ENCODE measurements around the gene RNF40. TPM values are rescaled to one million over a fixed set of nuclear protein-coding genes. Genes with fewer than 3 reads are reported as not detected.
"Not testable (repeated sequence)": the region's sequence is repeated elsewhere in the genome, so short reads cannot be mapped to it uniquely, and the experiment has no call there.

Gene RNF40
- total and polyA plus RNA-seq, 7 donors, result 26.8 to 49.1 (median 33.2) TPM

- H3K36me3 ChIP-seq (ENCODE audit: insufficient read depth in 1 of 2, low read depth in 1 of 2), result no peaks in the 10 kb centered on the region
- peak overlapping the region; percentile 83 for H3K4me3 ChIP-seq
- ATAC-seq, result peak in 3 of 4 donors; percentile 9 to 27 (median 17)
- no peak for DNase-seq
- peak overlapping the region; percentile 88 for H3K27ac ChIP-seq
- no peaks in the 10 kb centered on the region for H3K9me3 ChIP-seq
- H3K4me1 ChIP-seq, result peaks cover 13% of the 10 kb centered on the region
- H3K27me3 ChIP-seq (ENCODE audit: insufficient read depth in 3 of 3, low read length in 2 of 3), result no peaks in the 10 kb centered on the region
- 35 to 55% (median 36%) methylated on average over 8 of the region's 8 CpGs for WGBS, 3 donors
- no peak for TF ChIP-seq CTCF (IDR thresholded peaks at IDR 0.05)
- intact Hi-C loops (cut with DNase I), result loop anchor here (1.0 kb wide), 1 partner anchor 18 kb away; the partner anchor contains the start of gene ZNF629 (in 2 of the 2)
These were observed 42.9 kb downstream of the RNF40 start for GRCh38 chr16:30805056-30805369.

GRCh38 chr16:30805370-30806169 is 43.4 kb downstream of the RNF40 start:
- WGBS, 3 donors, result 1% methylated on average over 60 to 62 of the region's 62 CpGs
- TF ChIP-seq CTCF (IDR thresholded peaks at IDR 0.05), result no peak
- peaks cover 13% of the 10 kb centered on the region for H3K4me1 ChIP-seq
- intact Hi-C loops (cut with DNase I), result loop anchor here (1.0 kb wide), 1 partner anchor 18 kb away; the partner anchor contains the start of gene ZNF629 (in 2 of the 2)
- peak overlapping the region; percentile 83 for H3K4me3 ChIP-seq
- ATAC-seq, result peak; percentile 97 to 98 (median 97)
- H3K27ac ChIP-seq, result peak overlapping the region; percentile 88
- H3K36me3 ChIP-seq (ENCODE audit: insufficient read depth in 1 of 2, low read depth in 1 of 2), result no peaks in the 10 kb centered on the region
- no peaks in the 10 kb centered on the region for H3K27me3 ChIP-seq (ENCODE audit: insufficient read depth in 3 of 3, low read length in 2 of 3)
- no peaks in the 10 kb centered on the region for H3K9me3 ChIP-seq
- DNase-seq, result peak; percentile 90 to 96

GRCh38 chr16:30808146-30808545 is 46.0 kb downstream of the RNF40 start:
- ATAC-seq (no peak), DNase-seq (no peak)
- no peaks in the 10 kb centered on the region for H3K27me3 ChIP-seq (ENCODE audit: insufficient read depth in 3 of 3, low read length in 2 of 3)
- no peaks in the 10 kb centered on the region for H3K36me3 ChIP-seq (ENCODE audit: insufficient read depth in 1 of 2, low read depth in 1 of 2)
- peaks cover 13% of the 10 kb centered on the region for H3K4me1 ChIP-seq
- intact Hi-C loops (cut with DNase I), result no loop called here
- no peak for TF ChIP-seq CTCF (IDR thresholded peaks at IDR 0.05)
- H3K27ac ChIP-seq, result no peak overlapping the region
- 93 to 97% (median 93%) methylated on average over 5 of the region's 5 CpGs for WGBS, 3 donors
- H3K9me3 ChIP-seq, result no peaks in the 10 kb centered on the region
- H3K4me3 ChIP-seq, result no peak overlapping the region

- H3K4me1 ChIP-seq, result peaks cover 13% of the 10 kb centered on the region
- H3K36me3 ChIP-seq (ENCODE audit: insufficient read depth in 1 of 2, low read depth in 1 of 2); H3K27me3 ChIP-seq (ENCODE audit: insufficient read depth in 3 of 3, low read length in 2 of 3); H3K9me3 ChIP-seq; ATAC-seq; H3K4me3 ChIP-seq; DNase-seq; intact Hi-C loops (cut with DNase I); H3K27ac ChIP-seq: not testable (repeated sequence)
- WGBS, 3 donors, result 39 to 63% (median 48%) methylated on average over 5 of the region's 5 CpGs
These were observed 46.8 kb downstream of the RNF40 start for GRCh38 chr16:30808890-30809426.

- ATAC-seq; DNase-seq; H3K27me3 ChIP-seq (ENCODE audit: insufficient read depth in 3 of 3, low read length in 2 of 3); H3K9me3 ChIP-seq; intact Hi-C loops (cut with DNase I); H3K27ac ChIP-seq; H3K36me3 ChIP-seq (ENCODE audit: insufficient read depth in 1 of 2, low read depth in 1 of 2); H3K4me3 ChIP-seq: not testable (repeated sequence)
- 83 to 84% (median 84%) methylated on average over 5 of the region's 5 CpGs for WGBS, 3 donors
- H3K4me1 ChIP-seq, result peaks cover 14% of the 10 kb centered on the region
These were observed 47.6 kb downstream of the RNF40 start for GRCh38 chr16:30809675-30810074.
